Hippocampal formation (tissue), 2 donors: ENCODE results near the gene CDCA8.
"Not testable (repeated sequence)": the region's sequence is repeated elsewhere in the genome, so short reads cannot be mapped to it uniquely, and the experiment has no call there.

Source experiments
- DNase-seq, 2 donors: peaks; one replicate each; lab custom pipeline; 2025; lab: John Stamatoyannopoulos, UW

CDCA8 gene

DNA sequence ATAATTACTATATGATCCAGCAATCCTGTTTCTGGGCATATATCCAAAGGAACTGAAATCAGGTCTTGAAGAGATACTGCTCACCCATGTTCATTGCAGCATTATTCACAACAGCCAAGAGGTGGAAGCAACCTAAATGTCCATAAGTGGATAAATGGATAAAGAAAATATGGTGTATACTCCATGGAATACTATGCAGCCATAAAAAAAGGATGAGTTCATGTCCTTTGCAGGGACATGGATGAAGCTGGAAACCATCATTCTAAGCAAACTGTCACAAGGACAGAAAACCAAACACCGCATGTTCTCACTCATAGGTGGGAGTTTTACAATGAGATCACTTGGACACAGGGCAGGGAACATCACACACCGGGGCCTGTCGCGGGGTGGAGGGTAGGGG lies 46.3 kb downstream of the CDCA8 start:
- DNase-seq = not testable (repeated sequence)

DNA sequence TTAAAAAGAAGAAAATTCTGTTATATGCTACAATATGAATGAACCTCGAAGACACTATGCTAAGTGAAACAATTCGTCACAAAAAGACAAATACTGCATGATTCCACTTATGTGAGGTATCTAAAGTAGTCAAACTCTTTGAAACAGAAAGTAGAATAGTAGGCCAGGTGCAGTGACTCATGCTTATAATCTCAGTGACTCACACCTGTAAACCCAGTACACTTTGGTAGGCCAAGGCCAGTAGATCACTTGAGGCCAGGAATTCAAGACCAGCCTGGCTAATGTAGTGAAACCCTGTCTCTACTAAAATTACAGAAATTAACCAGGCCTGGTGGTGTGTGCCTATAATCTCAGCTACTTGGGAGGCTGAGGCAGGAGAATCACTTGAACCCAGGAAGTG lies 46.9 kb downstream of the CDCA8 start:
- DNase-seq = no peak

DNA sequence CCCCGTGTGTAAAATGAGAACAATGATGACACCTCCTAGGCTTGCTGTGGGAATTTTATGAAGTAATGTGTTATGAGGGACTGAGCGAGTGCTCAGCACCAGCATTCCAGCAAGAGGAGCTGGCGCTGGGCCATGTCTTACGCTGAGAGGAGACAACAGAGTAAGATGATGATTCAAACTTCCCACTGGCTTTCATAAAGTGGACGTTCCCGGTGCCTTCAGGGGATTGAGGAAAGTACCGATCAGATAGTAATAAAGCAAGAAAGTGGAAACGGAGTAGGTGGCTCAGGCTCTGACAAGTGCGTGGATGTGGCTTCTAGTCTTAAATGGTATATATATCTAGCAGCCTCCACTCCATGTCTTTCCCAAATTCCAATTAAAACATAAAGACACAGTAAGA lies 48.8 kb downstream of the CDCA8 start:
- DNase-seq = no peak

DNA sequence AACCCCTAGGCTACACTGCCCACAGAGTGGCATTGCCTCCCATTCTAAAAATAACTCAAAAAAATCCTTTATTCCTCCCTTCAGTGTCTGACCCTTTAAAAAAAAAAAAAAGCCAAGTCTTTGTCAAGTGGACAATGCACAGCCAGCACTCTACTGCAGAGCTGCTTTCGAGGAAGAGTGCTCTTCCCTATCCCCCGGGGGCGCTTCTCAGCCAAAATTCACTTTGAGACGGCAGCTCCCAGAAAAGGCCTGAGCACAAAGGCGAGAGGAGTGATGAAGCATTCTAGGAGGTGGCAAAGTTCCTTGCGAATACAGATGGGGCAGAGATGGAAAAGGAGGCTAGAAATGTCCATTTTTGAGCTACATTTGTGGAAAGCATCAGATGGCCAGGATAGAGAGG lies 49.3 kb downstream of the CDCA8 start:
- DNase-seq = no peak

DNA sequence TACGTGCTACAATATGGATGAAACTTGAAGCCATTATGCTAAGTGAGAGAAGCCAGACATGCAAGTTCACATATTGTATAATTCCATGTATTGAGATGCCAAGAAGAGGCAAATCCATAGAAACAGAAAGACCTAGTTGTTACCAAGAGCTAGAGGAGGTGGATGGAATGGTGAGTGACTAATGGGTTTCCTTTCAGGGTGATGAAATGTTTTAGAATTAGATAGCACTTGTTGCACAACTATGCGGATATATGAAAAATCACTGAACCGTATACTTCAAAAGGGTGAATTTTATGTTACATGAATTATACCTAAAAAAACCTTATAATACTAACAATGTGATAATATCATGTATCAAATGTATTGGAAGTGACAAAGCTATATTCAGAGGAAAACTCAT lies 54.5 kb downstream of the CDCA8 start:
- DNase-seq = no peak

DNA sequence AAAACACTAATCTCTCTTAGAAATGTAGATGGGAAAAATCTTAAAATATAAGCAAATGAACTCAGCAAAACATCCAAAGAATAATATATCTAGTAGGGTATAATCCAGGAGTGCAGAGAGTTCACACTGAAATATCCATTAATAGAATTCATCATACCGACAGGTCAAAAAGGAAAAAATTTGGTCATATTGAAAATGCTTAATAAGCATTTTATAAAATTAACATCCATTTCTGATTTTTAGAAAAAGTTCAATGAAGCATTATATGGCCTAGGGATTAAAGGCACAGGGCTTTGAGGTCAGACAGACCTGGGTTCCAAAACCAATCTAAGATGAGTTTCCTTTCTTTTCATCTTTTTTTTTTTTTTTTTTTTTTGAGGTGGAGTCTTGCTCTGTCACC lies 56.2 kb downstream of the CDCA8 start:
- DNase-seq = no peak

DNA sequence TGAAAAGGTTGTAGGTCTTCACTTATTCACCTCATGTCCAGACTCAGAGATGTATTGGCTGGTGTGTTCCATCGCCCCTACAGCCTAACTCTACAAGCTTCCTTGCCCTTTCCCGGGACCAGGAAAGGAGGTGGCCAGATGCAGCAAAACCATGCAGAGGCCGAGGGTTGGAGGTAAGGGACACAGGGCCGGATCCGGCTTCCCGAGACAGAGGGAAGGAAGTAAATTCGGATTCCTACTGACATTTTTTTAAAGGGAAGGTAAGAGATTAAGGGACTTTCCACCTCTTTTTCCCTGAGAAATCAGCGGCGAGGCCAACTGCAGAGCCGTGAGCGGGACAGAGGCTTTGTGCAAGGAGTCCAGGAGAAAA lies 59.9 kb downstream of the CDCA8 start:
- DNase-seq = no peak

DNA sequence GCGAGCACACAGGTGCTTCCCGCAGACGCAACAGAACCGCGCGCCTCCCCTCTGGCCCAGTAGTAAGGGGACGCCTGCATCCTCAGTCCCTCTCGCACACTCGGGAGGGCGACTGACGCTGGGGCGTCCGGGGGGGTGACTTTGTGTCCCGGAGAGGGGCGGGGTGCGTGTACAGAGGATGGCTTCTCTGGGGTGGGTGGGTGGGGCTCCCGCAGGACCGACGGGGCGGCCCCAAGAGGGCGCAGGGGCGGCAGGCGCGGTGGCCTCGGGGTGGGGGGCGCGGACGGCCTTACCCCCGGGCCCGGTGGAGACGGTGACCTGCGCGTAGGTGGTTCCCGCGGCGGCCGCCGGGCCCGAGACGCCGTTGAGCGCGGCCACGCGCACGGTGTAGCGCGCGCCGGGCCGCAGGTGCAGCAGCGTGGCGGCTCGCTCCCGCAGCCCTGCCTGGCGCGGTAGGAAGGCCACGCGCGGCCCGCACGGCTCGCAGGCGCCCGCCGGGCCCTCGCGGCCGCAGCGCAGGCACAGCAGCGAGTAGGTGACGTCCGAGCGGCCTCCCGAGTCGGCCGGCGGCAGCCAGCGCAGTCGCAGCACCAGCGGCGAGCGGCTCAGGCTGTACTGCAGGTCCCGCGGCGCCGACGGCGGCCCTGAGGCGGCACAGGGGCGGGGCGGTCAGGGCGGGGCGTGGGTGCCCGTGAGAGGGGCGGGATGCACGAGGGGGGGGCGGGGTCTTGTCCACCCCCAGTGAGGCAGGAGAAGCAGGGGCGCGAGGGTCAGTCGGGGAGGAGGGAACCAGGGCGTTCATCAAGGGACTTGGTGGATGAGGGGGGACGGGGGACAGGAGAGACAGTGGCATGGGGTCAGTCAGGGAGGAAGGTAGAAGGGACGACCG lies 60.5 kb downstream of the CDCA8 start:
- no peak for DNase-seq

DNA sequence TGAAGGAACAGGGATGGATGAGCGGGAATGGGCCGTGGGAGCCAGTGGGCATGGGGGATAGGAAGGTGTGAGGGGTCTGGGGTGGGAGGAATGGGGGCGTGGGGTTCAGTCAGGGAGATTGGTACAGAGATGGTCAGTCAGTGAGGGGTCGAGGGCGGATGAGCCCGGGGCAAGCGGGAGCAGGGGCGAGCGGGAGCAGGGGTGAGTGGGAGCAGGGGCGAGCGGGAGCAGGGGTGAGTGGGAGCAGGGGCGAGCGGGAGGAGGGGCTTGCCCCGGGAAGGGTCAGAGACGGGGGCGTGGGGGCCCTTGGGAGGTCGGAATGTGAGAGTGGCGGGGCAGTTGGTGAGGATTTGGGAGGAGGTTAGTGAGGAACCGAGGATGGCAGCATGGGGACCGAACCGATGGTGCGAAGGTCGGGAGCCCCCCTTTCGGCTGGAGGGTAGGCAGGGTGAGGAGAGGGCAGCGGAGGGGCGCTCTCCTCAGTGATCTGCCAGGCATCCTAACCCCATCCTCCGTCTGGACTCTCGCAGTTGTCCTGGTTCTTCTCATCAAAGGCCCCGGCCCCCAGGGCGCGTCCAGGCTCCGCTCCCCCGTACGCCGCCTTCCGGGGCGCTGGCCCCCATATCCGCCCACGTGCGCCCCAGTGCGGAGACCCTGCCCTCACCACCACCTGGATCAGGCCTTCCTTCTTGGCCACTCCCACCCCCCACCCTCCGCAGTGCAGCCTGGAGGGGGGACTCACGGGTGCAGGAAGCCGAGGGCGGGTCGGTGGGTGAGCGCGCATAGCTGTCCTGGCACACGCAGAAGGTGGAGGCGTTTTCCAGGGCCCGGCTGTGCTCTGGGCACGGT lies 61.4 kb downstream of the CDCA8 start:
- DNase-seq = no peak

DNA sequence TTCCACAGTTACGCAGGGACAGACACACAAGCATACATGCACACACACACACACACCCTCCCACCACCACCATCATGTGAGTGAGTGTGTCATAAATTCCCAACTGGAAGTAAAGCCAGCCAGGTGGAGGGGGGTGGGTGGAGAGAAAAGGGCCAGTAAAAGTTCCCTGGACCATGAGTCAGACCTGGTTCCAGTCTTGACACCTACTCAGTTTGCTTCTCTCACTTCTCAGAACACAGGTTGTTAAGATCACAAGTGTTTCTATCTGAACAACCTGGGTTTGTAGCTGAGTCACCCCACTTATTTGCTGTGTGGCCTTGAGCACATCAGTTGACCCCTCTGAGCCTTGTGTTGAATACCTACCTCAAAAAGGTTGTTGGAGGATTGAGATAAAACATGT lies 63.0 kb downstream of the CDCA8 start:
- DNase-seq = no peak

DNA sequence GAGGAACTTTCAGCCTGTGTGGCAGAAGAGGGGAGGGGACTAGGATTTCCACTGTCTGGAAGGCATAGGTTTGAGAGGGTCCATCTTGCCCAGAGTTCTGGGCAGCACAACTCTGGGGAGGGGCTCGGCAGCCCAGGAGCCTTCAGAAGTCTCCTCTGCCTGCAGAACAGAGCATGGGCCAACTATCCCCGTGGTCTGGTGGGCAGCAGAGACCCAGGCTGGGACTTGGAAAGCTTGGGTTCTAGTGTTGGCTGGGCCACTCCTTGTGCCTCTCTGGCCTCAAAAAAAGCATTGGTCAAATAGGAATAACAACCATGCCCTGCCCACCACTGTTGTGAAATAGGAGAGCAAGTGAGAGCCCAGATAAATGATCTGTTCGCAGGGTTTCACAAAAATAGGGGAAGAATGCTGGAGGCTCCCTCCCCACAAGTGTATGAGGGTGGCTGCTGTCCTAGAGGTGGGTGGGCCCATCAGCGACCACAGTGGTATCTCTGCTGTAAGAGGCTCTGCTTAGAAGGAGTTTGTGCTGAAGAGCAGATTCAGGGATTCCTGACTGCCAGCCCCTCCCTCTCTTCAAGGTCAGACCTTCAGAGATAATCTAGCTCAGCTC lies 63.7 kb downstream of the CDCA8 start:
- no peak for DNase-seq
